Calu3 (cell line): ENCODE measurements around the gene SOX2. TPM values are rescaled to one million over a fixed set of nuclear protein-coding genes. Genes with fewer than 3 reads are reported as not detected.
A peak's percentile ranks its signal among the peaks of the same experiment; 100 is the strongest.

Source experiments
- BruUV-seq: library from RNA; stranded (reverse); fragments of 400-500 nt; replicated peaks from 2 replicates; lab custom pipeline; 2021; lab: Mats Ljungman, UMichigan
- CTCF ChIA-PET: fragments of 300-600 bp; sonication (Branson Sonifier 250); formaldehyde crosslinking; loops from one replicate; lab custom pipeline; 2022; ENCODE audit warnings: antibody characterized with exemption; lab: Charles Lee
- DNase-seq: peaks from one replicate; pipeline ENCODE4 v3.0.0; 2022
- H3K27ac Mint-ChIP-seq: one replicate; pipeline ENCODE4 v1.8.0; 2022; ENCODE audit warnings: mixed read lengths; ENCODE audit not compliant: unreplicated experiment
- H3K27me3 Mint-ChIP-seq: one replicate; pipeline ENCODE4 v1.8.0; 2022; ENCODE audit warnings: mixed read lengths; ENCODE audit not compliant: unreplicated experiment
- H3K36me3 Mint-ChIP-seq: one replicate; pipeline ENCODE4 v1.8.0; 2022; ENCODE audit warnings: mild to moderate bottlenecking, moderate library complexity, mixed read lengths; ENCODE audit not compliant: insufficient read depth, unreplicated experiment
- H3K4me1 Mint-ChIP-seq: one replicate; pipeline ENCODE4 v1.8.0; 2022; ENCODE audit warnings: mild to moderate bottlenecking, low read depth, mixed read lengths; ENCODE audit not compliant: unreplicated experiment
- H3K4me3 Mint-ChIP-seq: one replicate; pipeline ENCODE4 v1.8.0; 2022; ENCODE audit warnings: mild to moderate bottlenecking, low read depth, moderate library complexity, mixed read lengths; ENCODE audit not compliant: unreplicated experiment
- H3K9me3 Mint-ChIP-seq: one replicate; pipeline ENCODE4 v1.8.0; 2022; ENCODE audit warnings: low read depth, mixed read lengths; ENCODE audit not compliant: unreplicated experiment
- CTCF ChIP-seq: fragments of 200-600 bp; IDR thresholded peaks from one replicate; pipeline ENCODE4 v1.8.0; 2022; ENCODE audit warnings: antibody characterized with exemption; ENCODE audit not compliant: unreplicated experiment
- intact Hi-C: fragments of 100-400 bp; cut with micrococcal nuclease; formaldehyde crosslinking; loops from one replicate; pipeline ENCODE4 v1.10.0; 2022; ENCODE audit not compliant: unreplicated experiment
- total RNA-seq: library from RNA; stranded (reverse); gene quantifications from 2 replicates; pipeline ENCODE4 v1.2.3, GENCODE V29; 2022

SOX2 gene
- total RNA-seq, 1 experiment from 2014 or later: 0.19 TPM

DNA sequence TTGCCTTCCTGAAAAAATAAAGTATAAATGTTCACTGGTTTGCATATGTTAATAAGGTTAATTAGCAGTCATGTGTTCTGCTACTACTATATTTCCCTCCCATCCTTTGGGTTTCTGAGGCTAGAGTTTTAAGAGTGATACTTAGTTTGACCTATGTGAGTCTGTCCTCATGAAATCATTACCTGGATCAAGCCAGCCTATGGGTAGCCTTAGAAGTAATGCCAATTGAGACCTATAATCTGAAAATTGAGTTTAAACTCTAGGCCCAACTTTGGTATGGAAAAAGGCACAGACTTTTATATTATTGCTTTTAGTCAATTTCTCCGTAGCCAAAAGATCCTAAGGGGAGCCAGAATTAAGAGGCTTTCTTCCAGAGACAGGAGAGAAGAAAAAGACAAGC is 18.4 kb upstream of the SOX2 start:
- H3K27ac Mint-ChIP-seq: no peak overlapping the region
- no peaks in the 10 kb centered on the region for H3K9me3 Mint-ChIP-seq
- H3K27me3 Mint-ChIP-seq: peaks cover 26% of the 10 kb centered on the region
- intact Hi-C loops: no loop called here
- peaks cover 20% of the 10 kb centered on the region for H3K36me3 Mint-ChIP-seq
- BruUV-seq: no TSS peak
- TF ChIP-seq CTCF: no peak
- DNase-seq: no peak
- CTCF ChIA-PET: no interaction called here
- no peak overlapping the region for H3K4me3 Mint-ChIP-seq
- peaks cover 20% of the 10 kb centered on the region for H3K4me1 Mint-ChIP-seq

DNA sequence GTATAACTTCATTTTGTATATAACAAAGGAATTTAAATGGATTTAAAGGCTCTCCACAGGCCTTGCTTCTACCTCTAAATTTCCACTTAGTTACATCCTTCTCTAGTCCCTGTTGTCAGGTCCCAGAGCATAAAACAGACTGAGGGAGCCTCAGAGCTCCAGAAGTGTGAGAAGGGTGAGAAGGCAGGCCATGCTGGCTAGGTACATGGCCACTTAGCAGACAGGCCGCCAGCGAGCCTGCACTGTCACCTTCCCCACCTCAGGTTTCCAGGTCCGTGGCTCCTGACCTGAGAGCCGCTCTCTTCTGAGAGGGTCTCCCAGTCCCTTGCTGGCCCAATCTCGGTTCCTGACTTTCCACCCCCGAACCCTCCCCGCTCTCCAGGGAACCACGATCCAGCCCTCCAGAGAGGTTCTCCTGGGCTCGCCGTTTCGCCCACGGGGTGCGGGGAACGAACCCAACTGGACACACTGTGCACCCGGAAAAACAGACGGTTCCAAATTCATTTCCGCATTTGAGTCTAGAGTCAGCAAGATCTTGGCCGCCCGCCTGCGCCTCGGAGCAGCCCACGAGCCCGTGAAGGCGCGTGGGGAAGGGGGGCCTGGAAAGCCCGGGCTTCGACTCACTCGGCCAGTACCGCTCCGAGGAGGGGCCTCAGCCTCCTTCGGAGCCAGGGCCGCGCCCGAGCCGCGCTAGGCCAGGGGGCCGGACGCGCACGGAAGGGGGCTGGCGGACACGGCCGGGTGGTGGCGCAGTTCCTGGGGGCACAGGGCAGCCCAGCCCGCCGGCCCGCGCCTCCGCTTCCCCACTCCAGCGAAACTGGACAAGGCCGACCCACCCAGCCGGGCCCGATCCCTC is 16.7 kb upstream of the SOX2 start:
- H3K27me3 Mint-ChIP-seq: peaks cover 43% of the 10 kb centered on the region

DNA sequence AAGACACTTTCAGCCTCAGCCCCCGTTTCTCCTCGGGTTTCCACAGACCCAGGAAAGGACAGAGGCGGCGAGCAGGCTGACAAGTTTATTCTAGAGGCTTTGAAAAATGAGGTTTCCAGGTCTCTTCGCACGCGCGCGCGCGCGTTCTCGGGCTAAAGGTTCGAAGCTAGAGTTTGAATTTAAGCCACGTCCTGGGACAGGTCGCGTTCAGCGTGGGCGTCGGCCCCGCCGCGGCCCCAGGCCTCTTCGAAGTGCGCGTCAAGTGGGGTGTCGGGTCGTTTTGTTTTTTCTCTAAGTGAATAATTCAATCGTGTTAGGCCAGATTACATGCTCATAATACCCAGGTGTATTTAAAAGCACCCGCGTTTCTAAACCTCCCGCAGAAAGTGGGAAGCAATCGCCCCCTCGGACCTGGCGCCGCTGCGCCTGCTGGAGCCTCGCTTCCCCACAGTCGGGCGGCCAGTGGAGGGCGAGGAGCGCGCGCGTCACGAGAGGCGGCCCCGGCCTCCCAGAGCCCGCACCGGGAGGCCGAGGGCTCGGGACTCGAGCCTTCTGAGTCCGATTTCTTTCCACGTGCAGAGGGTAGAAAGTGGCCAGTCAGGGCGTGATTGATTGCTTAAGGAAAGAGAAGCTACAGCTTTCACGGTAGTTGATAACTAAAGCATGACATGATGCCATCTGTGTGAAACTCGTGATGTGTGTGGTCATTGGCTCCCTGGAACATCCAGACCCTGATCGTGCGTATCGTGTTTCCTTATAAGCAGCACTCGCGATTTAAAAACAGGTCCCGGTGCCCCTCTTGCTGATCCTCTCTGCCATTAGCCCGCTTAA is 15.8 kb upstream of the SOX2 start:
- Mint-ChIP-seq H3K4me1 (peaks cover 35% of the 10 kb centered on the region), H3K27ac (peak overlapping the region; percentile 42), H3K27me3 (peaks cover 47% of the 10 kb centered on the region), H3K36me3 (peaks cover 20% of the 10 kb centered on the region), H3K4me3 (peak overlapping the region; percentile 74), H3K9me3 (no peaks in the 10 kb centered on the region)
- TF ChIP-seq CTCF: no peak
- BruUV-seq: no TSS peak
- CTCF ChIA-PET: no interaction called here
- intact Hi-C loops: no loop called here
- DNase-seq: peak; percentile 58

More for the DNA sequence above, 16.7 kb upstream of the SOX2 start:
- BruUV-seq: no TSS peak
- CTCF ChIA-PET: interaction anchor here (0.6 kb wide), 1 partner anchor 500 kb away, joined by 4 read pairs; no protein-coding TSS in a partner anchor
- peaks cover 20% of the 10 kb centered on the region for H3K36me3 Mint-ChIP-seq
- DNase-seq: peak; percentile 81
- peak overlapping the region; percentile 74 for H3K4me3 Mint-ChIP-seq
- H3K4me1 Mint-ChIP-seq: peaks cover 27% of the 10 kb centered on the region
- peak; percentile 48 for TF ChIP-seq CTCF
- intact Hi-C loops: no loop called here
- H3K27ac Mint-ChIP-seq: peak overlapping the region; percentile 34
- H3K9me3 Mint-ChIP-seq: no peaks in the 10 kb centered on the region

- intact Hi-C loops: no loop called here
- Mint-ChIP-seq H3K27ac (peak overlapping the region; percentile 42), H3K9me3 (no peaks in the 10 kb centered on the region), H3K4me1 (peaks cover 39% of the 10 kb centered on the region), H3K27me3 (peaks cover 47% of the 10 kb centered on the region), H3K4me3 (peak overlapping the region; percentile 74), H3K36me3 (peaks cover 20% of the 10 kb centered on the region)
- DNase-seq: no peak
- TF ChIP-seq CTCF: no peak
- BruUV-seq: no TSS peak
- CTCF ChIA-PET: no interaction called here
These were observed 15.0 kb upstream of the SOX2 start for GRCh38 chr3:181696626-181697230.
